ENCODE data around the gene BBS12. TPM values are rescaled to one million over a fixed set of nuclear protein-coding genes. Genes with fewer than 3 reads are reported as not detected.
"Not testable (repeated sequence)": the region's sequence is repeated elsewhere in the genome, so short reads cannot be mapped to it uniquely, and the experiment has no call there.

The BBS12 gene
- total and polyA plus RNA-seq, 4 donors = 2.5 to 3.8 (median 3.0) TPM

GRCh38 chr4:122776916-122777315, 44.4 kb downstream of the BBS12 start:
- ATAC-seq (ENCODE audit: low FRiP score) = no peak
- intact Hi-C loops (cut with DNase I) = no loop called here
- no peaks in the 10 kb centered on the region for H3K4me1 ChIP-seq (ENCODE audit: control insufficient read depth in 1 of 2, insufficient read depth in 2 of 2, low read length in 2 of 2)
- no peaks in the 10 kb centered on the region for H3K36me3 ChIP-seq (ENCODE audit: control insufficient read depth in 1 of 2, insufficient read depth in 2 of 2, low read length in 1 of 2)
- H3K4me3 ChIP-seq (ENCODE audit: low read length in 2 of 2) = no peak overlapping the region
- no peaks in the 10 kb centered on the region for H3K9me3 ChIP-seq (ENCODE audit: control insufficient read depth, low read length)
- 59 to 66% methylated on average over 4 of the region's 4 CpGs for WGBS, 2 donors
- no peaks in the 10 kb centered on the region for H3K27me3 ChIP-seq (ENCODE audit: control insufficient read depth in 1 of 2, insufficient read depth in 2 of 2, low read length in 1 of 2)
- no peak for DNase-seq
- H3K27ac ChIP-seq (ENCODE audit: low read depth in 1 of 2, low read length in 2 of 2) = no peak overlapping the region

- intact Hi-C loops (cut with DNase I) = no loop called here
- no peaks in the 10 kb centered on the region for H3K4me1 ChIP-seq (ENCODE audit: control insufficient read depth in 1 of 2, insufficient read depth in 2 of 2, low read length in 2 of 2)
- H3K4me3 ChIP-seq (ENCODE audit: low read length in 2 of 2) = no peak overlapping the region
- no peak overlapping the region for H3K27ac ChIP-seq (ENCODE audit: low read depth in 1 of 2, low read length in 2 of 2)
- 92 to 96% methylated on average over 7 of the region's 7 CpGs for whole genome bisulfite sequencing, 2 donors
- DNase-seq (no peak), ATAC-seq (ENCODE audit: low FRiP score) (no peak)
- H3K9me3 ChIP-seq (ENCODE audit: control insufficient read depth, low read length) = no peaks in the 10 kb centered on the region
- no peaks in the 10 kb centered on the region for H3K27me3 ChIP-seq (ENCODE audit: control insufficient read depth in 1 of 2, insufficient read depth in 2 of 2, low read length in 1 of 2)
- H3K36me3 ChIP-seq (ENCODE audit: control insufficient read depth in 1 of 2, insufficient read depth in 2 of 2, low read length in 1 of 2) = no peaks in the 10 kb centered on the region
Measured at GRCh38 chr4:122777846-122778673, 45.6 kb downstream of the BBS12 start.

GRCh38 chr4:122781486-122781885, 49.0 kb downstream of the BBS12 start:
- H3K4me1 ChIP-seq (ENCODE audit: control insufficient read depth in 1 of 2, insufficient read depth in 2 of 2, low read length in 2 of 2) = no peaks in the 10 kb centered on the region
- H3K9me3 ChIP-seq (ENCODE audit: control insufficient read depth, low read length) = no peaks in the 10 kb centered on the region
- no peaks in the 10 kb centered on the region for H3K36me3 ChIP-seq (ENCODE audit: control insufficient read depth in 1 of 2, insufficient read depth in 2 of 2, low read length in 1 of 2)
- DNase-seq (no peak), ATAC-seq (ENCODE audit: low FRiP score) (no peak)
- 49 to 74% methylated on average over 2 of the region's 2 CpGs for WGBS, 2 donors
- H3K4me3 ChIP-seq (ENCODE audit: low read length in 2 of 2) = no peak overlapping the region
- intact Hi-C loops (cut with DNase I) = no loop called here
- H3K27ac ChIP-seq (ENCODE audit: low read depth in 1 of 2, low read length in 2 of 2) = no peak overlapping the region
- no peaks in the 10 kb centered on the region for H3K27me3 ChIP-seq (ENCODE audit: control insufficient read depth in 1 of 2, insufficient read depth in 2 of 2, low read length in 1 of 2)

- 19 to 20% methylated on average over 6 of the region's 6 CpGs for WGBS, 2 donors
- no peaks in the 10 kb centered on the region for H3K36me3 ChIP-seq (ENCODE audit: control insufficient read depth in 1 of 2, insufficient read depth in 2 of 2, low read length in 1 of 2)
- H3K27me3 ChIP-seq (ENCODE audit: control insufficient read depth in 1 of 2, insufficient read depth in 2 of 2, low read length in 1 of 2) = no peaks in the 10 kb centered on the region
- intact Hi-C loops (cut with DNase I) = no loop called here
- H3K4me1 ChIP-seq (ENCODE audit: control insufficient read depth in 1 of 2, insufficient read depth in 2 of 2, low read length in 2 of 2) = no peaks in the 10 kb centered on the region
- H3K27ac ChIP-seq (ENCODE audit: low read depth in 1 of 2, low read length in 2 of 2) = peak overlapping the region in 1 of 2 donors; percentile 72
- ATAC-seq (ENCODE audit: low FRiP score) (peak; percentile 82), DNase-seq (peak; percentile 76 to 88)
- H3K9me3 ChIP-seq (ENCODE audit: control insufficient read depth, low read length) = no peaks in the 10 kb centered on the region
- no peak overlapping the region for H3K4me3 ChIP-seq (ENCODE audit: low read length in 2 of 2)
Measured at GRCh38 chr4:122783301-122784215, 51.1 kb downstream of the BBS12 start.

GRCh38 chr4:122784261-122784660, 51.8 kb downstream of the BBS12 start:
- ATAC-seq (ENCODE audit: low FRiP score) = no peak
- H3K27ac ChIP-seq (ENCODE audit: low read depth in 1 of 2, low read length in 2 of 2) = no peak overlapping the region
- 3 to 4% methylated on average over 1 of the region's 1 CpG for WGBS, 2 donors

GRCh38 chr4:122785099-122785498, 52.6 kb downstream of the BBS12 start:
- intact Hi-C loops (cut with DNase I) = no loop called here
- H3K27ac ChIP-seq (ENCODE audit: low read depth in 1 of 2, low read length in 2 of 2) = no peak overlapping the region
- ATAC-seq (ENCODE audit: low FRiP score) (no peak), DNase-seq (no peak)
- WGBS, 2 donors = 100% methylated on average over 2 of the region's 2 CpGs
- H3K4me1 ChIP-seq (ENCODE audit: control insufficient read depth in 1 of 2, insufficient read depth in 2 of 2, low read length in 2 of 2) = no peaks in the 10 kb centered on the region
- H3K9me3 ChIP-seq (ENCODE audit: control insufficient read depth, low read length) = no peaks in the 10 kb centered on the region
- H3K4me3 ChIP-seq (ENCODE audit: low read length in 2 of 2) = no peak overlapping the region
- no peaks in the 10 kb centered on the region for H3K27me3 ChIP-seq (ENCODE audit: control insufficient read depth in 1 of 2, insufficient read depth in 2 of 2, low read length in 1 of 2)
- H3K36me3 ChIP-seq (ENCODE audit: control insufficient read depth in 1 of 2, insufficient read depth in 2 of 2, low read length in 1 of 2) = no peaks in the 10 kb centered on the region

More at GRCh38 chr4:122784261-122784660, 51.8 kb downstream of the BBS12 start:
- Histone ChIP-seq H3K4me1 (ENCODE audit: control insufficient read depth in 1 of 2, insufficient read depth in 2 of 2, low read length in 2 of 2) (no peaks in the 10 kb centered on the region), H3K4me3 (ENCODE audit: low read length in 2 of 2) (no peak overlapping the region), H3K36me3 (ENCODE audit: control insufficient read depth in 1 of 2, insufficient read depth in 2 of 2, low read length in 1 of 2) (no peaks in the 10 kb centered on the region), H3K9me3 (ENCODE audit: control insufficient read depth, low read length) (no peaks in the 10 kb centered on the region), H3K27me3 (ENCODE audit: control insufficient read depth in 1 of 2, insufficient read depth in 2 of 2, low read length in 1 of 2) (no peaks in the 10 kb centered on the region)
- intact Hi-C loops (cut with DNase I) = no loop called here
- DNase-seq = no peak

DNA sequence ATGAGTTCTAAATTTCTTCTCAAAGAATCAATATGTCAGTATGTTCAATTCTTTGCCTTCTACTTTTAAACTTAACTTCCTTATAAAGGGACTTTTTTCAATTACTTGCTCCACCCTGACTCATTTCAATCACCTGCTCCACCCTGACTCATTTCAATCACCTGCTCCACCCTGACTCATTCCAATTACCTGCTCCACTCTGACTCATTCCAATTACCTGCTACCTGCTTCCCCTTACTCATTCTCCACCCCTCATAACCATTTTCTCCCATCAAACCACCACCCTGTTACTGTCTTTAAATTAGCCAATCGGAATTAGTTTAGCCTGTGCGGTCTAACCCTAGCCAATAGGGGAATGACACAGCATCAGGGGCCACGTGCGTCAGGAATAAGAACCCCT, 53.8 kb downstream of the BBS12 start:
- H3K4me3 ChIP-seq (ENCODE audit: low read length in 2 of 2); H3K4me1 ChIP-seq (ENCODE audit: control insufficient read depth in 1 of 2, insufficient read depth in 2 of 2, low read length in 2 of 2); DNase-seq; H3K27ac ChIP-seq (ENCODE audit: low read depth in 1 of 2, low read length in 2 of 2); H3K9me3 ChIP-seq (ENCODE audit: control insufficient read depth, low read length); H3K27me3 ChIP-seq (ENCODE audit: control insufficient read depth in 1 of 2, insufficient read depth in 2 of 2, low read length in 1 of 2); H3K36me3 ChIP-seq (ENCODE audit: control insufficient read depth in 1 of 2, insufficient read depth in 2 of 2, low read length in 1 of 2); intact Hi-C loops (cut with DNase I); ATAC-seq (ENCODE audit: low FRiP score): not testable (repeated sequence)
- 96 to 98% methylated on average over 4 of the region's 4 CpGs for WGBS, 2 donors

GRCh38 chr4:122786920-122787319, 54.4 kb downstream of the BBS12 start:
- H3K4me3 ChIP-seq (ENCODE audit: low read length in 2 of 2); ATAC-seq (ENCODE audit: low FRiP score); H3K9me3 ChIP-seq (ENCODE audit: control insufficient read depth, low read length); H3K36me3 ChIP-seq (ENCODE audit: control insufficient read depth in 1 of 2, insufficient read depth in 2 of 2, low read length in 1 of 2); H3K27me3 ChIP-seq (ENCODE audit: control insufficient read depth in 1 of 2, insufficient read depth in 2 of 2, low read length in 1 of 2); DNase-seq; H3K4me1 ChIP-seq (ENCODE audit: control insufficient read depth in 1 of 2, insufficient read depth in 2 of 2, low read length in 2 of 2); H3K27ac ChIP-seq (ENCODE audit: low read depth in 1 of 2, low read length in 2 of 2); intact Hi-C loops (cut with DNase I): not testable (repeated sequence)
- WGBS, 2 donors = 93 to 97% methylated on average over 1 of the region's 1 CpG
